SIG-M5 (cell line): ENCODE data around the gene TEX44.
"Not testable (repeated sequence)": the region's sequence is repeated elsewhere in the genome, so short reads cannot be mapped to it uniquely, and the experiment has no call there.

Experiments used
- DNase-seq: peaks from one replicate; lab custom pipeline; 2025; lab: John Stamatoyannopoulos, UW

The TEX44 gene

DNA sequence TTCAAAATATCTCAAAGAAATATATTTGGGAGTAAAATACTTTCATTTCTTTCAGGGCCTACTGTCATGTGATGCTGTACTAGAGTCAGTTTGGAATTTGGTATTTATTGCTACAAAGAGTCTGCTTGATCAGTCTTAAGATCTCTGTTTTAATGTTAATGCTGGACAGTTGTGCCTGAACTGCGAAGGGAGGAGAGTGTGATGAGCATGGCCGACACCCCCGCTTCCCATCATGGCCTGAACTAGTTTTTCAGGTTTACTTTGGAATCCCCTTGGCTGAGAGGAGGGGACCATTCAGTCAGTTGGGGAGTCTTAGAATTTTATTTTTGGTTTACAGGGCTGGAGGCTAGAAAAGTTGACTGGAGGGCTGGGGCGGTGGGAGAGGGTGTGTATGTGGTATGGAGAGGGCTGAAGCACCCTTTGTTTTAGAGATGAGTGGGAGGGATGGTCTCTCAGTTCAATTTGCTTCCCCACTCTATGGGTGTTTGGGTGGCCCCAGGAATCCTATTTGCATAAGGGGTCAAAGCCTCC is 20.9 kb upstream of the TEX44 start:
- DNase-seq, result no peak

DNA sequence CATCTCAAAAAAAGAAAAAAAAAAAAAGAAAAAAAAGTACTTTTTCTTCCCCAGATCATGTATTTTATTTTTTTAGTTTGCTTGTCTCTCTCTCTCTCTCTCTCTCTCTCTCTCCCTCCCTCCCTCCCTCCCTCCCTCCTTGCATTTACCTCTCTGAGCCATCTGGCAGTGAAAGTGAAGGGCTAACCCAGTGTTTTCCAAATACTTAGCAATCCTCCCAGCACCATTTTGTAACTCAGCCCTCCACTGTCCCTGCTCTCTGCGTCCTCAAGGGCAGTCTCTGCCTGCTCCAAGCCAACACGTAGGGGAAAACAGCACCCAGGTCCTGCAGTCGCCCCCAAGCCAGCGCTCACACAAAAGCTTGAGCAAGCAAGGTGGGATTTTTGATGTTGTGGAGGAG is 19.6 kb upstream of the TEX44 start:
- DNase-seq, result no peak

DNA sequence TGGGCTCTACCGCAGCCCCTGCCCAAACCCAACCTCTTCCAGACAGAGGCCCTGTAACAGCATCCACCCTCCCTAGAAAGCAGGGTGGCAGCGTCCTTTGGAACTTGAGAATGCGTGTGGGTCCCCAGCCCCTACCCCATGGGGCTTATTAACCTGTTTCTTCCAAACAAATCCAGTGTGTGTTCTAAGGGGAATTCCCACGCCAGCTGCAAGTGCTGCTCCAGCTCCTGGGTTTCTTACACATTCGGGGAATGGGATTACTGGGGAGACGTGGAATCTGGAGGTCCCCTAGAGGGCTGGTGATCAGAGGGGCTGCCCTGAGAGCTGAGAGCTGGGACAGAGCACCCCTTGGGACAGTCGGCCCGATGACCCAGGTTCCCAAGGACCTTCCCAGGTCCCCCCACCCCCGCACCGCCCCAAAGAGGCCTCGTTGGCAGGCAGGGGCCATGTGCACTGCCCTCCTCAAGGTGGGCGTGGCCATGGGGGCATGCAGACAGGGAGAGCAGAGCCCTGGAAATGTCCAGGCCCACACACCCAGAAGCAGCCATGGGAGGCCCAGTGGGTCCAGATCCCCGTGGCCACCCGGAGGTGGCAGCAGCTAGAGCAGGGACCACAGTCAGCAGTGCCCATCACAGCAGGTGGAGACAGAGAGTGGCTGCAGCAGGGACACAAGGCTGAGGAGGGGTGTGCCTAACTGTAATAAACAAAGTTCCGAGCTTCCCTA is 18.8 kb upstream of the TEX44 start:
- DNase-seq, result no peak

DNA sequence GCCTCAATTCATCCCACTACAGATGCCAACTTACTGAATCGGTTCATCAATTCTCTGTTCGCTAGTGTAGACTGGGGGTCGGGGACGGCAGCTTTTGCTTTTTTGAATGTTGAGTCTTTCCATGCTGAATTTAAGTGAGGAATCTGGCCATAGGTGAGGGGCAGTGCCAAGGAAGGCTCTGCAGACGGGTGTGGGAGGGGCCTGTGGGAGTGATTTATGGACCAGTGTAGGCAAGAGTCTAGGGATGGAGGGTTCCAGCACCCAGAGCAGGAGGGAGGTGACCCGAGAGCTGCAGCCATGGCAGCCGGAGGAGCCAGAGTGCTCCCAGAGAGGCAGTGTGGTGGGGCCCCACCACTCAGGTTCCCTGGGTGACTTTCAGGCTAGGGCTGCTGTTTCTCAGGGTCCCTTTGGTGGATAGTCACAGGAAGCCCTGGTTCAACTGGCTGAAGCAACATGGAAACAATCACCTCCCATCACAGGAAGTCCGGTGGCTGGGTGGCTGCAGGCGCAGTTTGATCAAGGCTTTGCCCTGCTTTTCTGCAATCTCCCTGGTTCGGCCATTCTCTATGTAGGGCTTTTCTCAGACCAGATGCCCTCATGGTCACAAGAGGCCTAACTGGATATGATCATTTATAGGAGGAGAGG is 16.9 kb upstream of the TEX44 start:
- DNase-seq, result no peak

DNA sequence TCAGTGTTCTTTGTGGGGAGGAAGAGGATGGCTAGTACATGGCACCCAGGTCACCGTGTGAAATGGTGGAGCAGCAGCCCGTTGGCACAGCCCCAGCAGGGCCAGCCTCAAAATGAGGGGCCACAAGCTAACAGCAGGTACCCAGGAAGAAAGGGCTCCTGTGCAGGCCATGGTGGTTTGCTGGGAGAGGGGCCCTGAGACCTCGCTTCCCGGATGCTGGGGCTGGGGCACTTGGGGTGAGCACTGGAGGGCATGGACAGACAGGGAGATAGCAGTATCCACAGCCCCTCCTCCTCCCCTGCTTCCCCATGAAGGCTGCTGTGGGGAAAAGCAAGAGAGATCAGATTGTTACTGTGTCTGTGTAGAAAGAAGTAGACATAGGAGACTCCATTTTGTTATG is 16.2 kb upstream of the TEX44 start:
- DNase-seq, result no peak

DNA sequence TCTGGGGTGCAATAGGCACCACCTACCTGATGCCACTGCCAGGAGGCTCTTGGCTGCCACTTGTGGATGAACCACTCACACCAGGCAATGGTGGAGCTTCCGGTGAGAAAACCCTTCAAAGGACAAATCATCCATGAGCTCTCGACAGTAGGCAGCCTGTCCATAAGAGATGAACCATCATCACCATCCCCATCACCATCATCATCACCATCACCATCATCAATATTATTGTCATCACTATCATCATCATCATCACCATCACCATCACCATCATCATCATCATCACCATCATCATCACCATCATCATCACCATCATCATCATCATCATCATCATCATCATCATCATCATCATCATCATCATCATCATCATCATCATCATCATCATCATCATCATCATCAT is 14.0 kb upstream of the TEX44 start:
- not testable (repeated sequence) for DNase-seq

DNA sequence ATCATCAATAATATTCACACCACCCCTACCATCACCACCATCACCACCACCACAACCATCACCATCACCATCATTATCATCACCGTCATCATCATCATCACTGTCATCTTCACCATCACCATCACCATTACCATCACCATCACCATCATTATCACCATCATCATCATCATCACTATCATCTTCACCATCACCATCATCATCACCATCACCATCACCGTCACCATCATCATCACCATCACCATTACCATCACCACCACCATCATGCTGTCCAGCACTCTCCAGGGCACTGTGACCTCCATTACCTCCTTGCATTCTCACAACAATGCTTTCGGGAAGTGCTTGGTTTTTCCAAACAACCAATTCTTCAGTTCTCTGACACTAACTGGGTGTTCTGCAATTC is 13.1 kb upstream of the TEX44 start:
- DNase-seq, result no peak

DNA sequence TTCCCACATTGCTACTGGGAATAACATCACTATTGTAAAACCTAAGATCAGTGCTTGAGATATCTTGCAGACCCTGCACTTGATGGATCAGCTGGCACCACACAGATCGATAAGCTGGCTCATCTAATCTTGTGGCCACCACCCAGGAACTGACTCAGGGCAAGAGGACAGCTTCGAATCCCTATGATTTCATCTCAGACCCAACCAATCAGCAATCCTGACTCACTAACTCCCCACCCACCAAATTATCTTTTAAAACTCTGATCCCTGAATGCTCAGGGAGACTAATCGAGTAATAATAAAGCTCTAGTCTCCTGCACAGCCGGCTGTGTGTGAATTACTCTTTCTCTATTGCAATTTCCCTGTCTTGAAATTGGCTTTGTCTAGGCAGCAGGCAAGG is 11.3 kb upstream of the TEX44 start:
- no peak for DNase-seq

DNA sequence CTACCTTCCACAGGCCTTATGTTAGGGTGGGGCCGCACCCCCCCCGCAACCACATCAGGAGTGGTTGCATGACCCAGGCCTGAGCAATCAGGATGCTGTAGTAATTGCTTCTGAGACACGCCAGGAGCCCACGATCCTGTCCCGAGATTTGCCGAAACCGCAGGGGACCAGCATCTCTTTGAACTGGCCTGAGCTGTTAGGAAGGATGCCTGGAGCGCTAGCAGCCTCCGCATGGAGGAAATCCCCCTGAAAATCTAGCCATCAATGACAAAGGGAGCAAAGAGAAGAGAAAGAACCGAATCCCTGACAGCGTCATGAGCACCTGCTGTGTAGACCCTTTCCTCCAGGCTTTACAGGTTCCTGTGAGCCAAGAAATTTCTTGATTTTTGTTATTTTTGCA is 8.7 kb upstream of the TEX44 start:
- DNase-seq, result no peak

DNA sequence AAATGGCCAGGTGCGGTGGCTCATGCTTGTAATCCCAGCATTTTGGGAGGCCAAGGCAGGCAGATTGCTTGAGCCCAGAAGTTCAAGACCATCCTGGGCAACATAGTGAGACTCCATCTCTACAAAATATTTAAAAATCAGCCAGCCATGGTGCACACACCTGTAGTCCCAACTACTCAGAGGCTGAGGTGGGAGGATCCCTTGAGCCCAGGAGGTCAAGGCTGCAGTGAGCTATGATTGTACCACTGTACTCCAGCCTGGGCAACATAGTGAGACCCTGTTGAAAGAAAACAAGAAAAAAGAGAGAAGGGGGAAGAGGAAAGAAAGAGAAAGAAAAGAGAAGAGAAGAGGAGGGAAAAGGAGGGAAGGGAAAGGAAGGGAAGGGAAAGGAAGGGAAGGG is 4.9 kb upstream of the TEX44 start:
- not testable (repeated sequence) for DNase-seq

DNA sequence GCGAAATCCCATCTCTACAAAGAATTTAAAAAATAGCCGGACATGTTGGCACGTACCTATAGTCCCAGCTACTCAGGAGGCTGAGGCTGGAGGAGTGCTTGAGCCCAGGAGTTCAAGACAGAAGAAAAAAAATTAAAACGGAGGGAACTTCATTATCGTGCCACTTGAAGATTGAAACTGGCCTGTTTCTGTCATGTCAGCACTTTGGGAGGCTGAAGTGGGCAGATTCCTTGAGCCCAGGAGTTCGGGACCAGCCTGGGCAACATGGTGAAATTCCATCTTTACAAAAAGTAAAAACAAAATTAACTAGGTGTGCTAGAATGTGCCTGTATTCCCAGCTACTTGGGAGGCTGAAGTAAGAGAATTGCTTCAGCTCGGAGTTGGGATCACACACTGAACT is 3.0 kb upstream of the TEX44 start:
- DNase-seq, result no peak

DNA sequence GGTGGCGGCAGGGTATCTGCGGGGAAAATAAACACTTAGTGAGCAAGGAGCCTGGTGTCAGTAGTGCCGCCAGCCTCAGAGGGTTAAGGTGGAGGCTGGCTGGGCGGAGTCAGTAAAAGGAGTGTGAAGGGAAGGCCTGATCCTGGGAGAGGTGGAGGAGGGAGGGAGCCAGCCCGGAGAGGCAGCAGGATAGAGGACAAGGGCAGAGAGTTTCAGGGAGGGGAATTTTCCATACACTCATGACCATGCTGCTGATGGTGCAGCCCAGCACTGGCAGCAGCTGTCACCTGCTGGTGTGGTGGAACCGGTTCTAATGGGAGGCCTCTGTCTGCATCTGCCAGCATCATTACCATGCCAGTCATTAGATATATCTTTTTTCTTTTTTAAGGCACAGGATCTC is 2.0 kb upstream of the TEX44 start:
- DNase-seq, result no peak

DNA sequence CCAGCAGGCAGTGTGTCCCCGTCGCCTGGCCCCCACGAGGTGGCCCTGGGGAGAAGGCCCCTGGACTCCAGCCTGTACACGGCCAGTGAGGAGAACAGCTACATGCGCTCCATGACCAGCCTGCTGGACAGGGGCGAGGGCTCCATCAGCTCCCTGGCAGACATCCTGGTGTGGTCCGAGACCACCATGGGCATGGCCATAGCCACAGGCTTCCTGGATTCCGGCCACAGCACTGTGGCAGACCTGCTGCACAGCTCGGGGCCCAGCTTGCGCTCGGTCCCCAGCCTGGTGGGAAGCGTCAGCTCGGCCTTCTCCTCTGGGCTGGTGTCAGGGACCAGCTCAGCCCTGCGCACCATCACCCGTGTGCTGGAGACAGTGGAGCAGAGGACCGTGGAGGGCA is 1.0 kb downstream of the TEX44 start:
- DNase-seq, result no peak

DNA sequence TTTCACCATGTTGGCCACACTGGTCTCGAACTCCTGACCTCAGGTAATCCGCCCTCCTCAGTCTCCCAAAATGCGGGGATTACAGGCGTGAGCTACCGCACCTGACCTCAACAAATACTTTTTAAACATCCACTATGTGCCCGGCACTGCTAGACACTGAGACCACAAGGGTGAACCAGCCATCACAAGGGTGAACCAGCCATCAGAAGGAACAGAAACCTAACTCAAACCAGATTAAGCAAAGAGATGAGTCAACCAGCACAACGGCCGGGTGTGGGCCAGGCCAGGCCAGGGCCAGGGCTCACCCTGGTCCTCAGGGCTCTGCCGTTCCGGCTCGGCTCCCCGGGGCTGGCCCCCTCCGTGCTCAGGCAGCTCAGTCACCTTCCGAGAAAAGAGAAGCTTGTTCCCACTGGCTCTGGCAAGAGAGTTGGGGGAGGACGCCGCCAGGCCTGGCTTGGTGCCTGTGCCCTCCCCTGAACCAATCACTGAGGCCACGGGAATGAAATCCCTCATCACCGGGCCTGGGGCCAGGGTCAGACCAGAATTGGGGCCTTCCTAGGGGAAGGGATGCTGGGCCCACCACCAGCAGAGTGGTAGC is 4.4 kb downstream of the TEX44 start:
- DNase-seq, result peak; percentile 54

DNA sequence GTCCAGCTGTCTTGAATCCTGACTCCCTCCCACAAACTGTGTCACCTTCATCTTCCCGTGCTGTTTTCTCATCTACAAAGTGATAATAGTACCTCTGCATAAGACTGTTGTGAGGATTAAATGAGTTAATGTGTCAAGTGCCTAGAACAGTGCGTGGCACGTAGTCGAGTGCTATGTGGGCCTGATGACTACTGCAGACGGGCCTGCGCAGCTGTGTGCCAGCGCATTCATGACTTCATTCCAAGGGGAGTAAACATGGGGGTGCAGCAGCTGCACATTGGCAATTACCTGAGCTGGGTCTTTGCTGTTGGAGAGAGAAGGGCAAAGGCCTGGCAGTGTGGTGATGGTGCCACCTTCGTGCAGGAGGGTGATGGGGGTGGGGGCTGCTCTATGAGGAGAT is 5.0 kb downstream of the TEX44 start:
- no peak for DNase-seq

DNA sequence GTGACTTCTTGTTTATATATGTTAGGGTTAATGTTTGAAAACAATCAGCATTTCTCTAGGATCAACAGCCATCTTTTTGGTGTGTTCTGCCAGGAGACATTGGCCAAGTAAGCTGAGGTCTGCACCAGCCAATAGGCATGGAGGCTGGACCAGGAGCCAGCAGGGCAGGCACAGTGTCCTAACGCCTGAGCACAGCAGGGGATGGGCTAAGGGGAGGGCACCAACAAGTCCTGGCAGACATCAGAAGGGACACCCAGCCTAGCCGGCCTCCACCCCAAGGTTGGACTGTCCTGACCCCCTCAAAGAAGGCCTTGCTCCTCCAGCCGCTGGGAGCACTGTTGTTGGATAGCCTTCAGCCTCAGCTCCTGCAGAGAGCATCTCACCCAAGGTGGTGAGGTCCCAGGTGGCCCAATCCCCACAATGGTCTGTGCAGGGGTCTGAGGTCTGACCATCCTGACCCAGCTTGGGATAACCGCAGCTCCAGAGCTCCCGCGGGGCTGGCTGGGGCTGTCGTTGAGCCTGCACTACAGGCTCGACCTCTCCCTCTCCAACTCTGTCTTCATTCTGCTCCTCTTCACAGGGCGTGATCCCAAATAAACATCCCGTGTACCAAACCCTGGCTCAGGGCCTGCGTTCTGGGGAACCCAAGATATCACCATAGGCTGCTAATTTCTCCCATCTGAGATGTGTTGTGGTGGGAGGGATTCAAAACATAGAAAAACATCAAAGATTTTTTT is 8.1 kb downstream of the TEX44 start:
- DNase-seq, result no peak

DNA sequence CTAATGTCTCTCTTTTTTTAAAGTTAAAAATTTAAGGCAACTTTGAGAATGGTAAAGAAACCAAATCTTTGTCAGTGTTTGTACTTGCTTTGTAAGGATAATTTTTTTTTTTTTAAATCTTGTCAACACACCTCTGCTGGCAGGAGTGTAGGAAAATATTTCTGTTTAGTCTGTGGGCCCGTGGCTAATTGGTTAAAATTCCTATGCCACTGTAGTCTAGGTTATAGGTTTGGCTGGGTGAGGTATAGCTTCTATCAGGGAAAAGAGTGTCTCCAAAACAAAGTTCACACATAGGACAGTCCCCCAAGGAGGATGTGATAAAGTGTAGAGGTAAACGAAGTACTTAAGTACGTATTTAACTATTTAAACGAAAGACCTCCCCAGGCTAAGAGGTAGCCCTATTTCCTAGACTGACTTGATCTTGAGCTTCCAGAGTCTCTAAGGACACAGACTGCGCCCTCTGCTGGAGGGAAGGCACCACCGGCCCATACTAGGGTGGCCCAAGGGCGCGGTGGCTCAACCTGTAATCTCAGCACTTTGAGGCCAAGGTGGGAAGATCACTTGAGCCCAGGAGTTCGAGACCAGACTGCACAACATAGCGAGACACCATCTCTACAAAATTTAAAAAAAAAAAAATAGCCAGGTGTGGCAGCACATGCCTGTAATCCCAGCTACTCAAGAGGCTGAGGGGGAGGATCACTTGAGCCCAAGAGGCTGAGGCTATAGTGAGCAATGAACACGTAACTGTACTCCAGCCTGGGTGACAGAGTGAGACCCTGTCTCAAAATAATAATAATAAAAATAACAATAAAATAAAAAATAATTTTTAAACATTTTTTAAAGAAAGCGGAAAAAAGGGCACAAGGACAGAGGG is 8.9 kb downstream of the TEX44 start:
- DNase-seq, result no peak

DNA sequence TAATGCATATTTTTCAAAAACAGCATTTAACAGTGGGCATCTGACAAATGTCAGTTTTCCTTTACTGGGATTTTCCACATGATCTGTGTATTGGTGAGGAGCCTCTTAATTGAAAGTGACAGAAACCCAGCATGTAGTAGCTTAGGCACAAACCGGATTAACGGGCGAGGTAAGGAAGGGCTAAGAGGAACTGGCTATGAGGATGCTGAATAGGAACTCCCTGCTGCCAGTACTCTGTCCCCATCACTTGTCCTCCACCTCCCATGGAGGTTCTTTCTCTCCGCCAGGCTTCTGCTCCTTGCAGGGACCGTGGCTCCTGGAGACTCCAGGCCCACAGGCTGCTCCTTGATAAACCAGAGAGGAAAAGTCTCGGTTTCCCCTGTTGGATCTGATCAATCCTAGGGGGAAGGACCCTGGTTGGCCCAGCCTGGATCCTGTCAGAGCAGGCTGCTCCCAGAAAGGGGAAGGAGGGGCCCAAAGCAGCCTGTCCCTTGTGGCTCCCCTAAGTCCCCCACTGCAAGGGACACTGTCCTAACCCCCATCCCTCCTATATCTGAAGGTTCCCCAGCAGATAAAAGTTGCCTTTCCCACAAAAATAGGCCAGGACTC is 10.3 kb downstream of the TEX44 start:
- no peak for DNase-seq

DNA sequence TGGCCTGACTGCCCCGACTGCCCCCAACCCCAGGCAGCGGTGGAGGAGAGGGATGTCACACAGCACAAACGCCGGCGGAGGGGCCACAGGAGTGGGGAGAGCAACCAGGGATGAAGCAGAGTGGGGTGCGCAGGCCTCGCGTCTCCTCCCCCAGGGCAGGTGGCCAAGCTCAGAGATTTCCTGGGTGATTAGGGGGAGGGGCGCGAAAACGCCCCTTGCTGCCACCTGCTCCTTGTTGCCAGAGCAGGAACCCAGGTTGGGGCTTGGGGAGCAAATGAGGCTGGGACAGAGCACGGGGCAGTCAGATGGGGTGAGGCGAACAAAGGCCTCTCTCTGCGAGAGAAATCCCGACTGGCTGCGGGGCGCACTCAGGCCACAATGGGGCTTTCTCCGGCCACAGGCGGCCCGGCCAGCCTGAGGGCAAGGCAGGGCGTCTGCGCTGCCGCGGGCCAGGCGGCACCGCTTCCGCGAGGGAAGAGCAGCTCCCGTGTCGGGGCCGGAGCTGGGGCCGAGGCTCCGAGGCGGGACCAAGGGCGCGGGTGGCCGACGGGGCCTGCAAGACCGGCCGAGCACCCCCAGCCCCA is 11.5 kb downstream of the TEX44 start:
- DNase-seq, result no peak

DNA sequence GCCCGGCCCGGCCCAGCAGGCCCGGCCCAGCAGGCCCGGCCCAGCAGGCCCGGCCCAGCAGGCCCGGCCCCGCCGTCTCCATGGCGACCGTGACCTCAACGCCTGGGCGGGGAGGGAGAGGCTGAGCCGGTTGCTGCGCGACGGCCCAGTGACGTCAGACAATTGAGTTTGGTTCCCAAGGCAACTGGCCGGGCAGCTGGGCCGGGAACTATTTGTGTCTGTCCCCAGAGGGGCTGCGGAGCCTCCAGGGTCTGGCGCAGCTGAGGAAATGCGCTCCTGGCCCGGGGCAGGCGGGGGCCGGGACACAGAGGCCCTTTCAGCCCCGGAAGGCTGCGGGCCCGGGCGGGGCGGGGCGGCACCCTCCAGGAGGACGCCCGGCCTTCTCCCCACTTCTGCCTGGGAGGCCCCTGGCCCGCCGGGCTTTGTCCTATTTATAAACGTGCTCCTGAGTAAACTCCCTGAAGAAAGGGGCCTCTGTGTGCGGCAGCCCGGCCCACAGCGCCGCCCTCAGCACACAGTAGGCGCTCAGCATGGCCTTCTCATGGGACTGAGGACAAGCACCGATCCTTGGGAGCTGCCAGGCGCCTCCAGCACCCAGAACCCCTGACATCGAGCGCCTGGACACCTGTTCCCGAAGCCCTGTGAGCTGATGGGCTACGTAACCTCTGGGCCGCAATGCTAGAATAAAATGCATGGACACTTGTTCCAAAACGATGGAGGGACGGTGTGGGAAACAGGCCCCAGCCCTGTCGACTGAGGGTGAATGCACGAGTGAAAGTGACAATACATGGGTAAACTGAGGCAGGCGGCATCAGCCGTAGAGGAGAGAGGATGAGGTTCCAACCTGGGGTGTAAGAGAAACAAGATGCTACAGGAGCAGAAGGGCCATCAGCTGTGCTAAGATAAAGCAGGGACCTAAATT is 12.3 kb downstream of the TEX44 start:
- DNase-seq, result peak; percentile 25
